HG02938 (cell line): Measurements from ENCODE around the gene UCMA.

Experiments used
- ATAC-seq: cut with Tn5 transposase; IDR thresholded peaks from one replicate; pipeline ENCODE4 v1.9.1; 2021; ENCODE audit warnings: mild to moderate bottlenecking, moderate library complexity; ENCODE audit not compliant: unreplicated experiment

Gene UCMA

DNA sequence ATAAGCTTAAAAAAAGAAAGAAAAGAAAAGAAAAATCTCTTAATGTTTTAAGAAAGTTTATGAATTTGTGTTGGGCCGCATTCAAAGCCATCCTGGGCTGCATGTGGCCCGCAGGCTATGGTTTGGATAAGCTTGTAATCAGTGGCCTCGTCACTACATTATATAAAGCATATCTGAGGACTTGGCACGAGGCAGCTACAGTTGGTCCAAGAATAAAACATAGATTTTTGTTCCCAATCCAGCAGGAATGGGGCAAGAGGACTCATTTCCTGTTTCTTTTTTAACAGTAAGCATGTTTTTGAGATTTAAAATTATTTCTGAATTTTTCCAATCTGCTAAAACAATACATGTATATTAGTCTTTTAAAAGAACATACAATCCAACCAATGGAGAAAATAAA, 44.2 kb downstream of the UCMA start:
- ATAC-seq = no peak

DNA sequence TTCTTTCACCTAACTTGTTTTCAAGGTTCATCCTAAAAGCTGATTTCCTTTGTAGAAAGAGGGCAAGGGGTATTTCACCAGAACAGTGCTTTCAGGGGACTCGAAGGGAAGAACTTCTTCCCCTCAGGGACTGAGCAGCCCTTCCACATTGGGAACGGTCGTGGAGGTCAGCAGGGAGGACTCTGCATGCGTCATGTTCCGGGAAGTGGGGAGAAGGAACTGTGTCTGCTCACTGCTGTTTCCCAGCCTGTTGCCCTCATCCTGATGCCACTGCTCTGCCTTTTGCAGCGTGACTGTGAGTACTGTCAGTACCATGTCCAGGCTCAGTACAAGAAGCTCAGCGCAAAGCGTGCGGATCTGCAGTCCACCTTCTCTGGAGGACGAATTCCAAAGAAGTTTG, 45.6 kb downstream of the UCMA start:
- ATAC-seq = no peak

DNA sequence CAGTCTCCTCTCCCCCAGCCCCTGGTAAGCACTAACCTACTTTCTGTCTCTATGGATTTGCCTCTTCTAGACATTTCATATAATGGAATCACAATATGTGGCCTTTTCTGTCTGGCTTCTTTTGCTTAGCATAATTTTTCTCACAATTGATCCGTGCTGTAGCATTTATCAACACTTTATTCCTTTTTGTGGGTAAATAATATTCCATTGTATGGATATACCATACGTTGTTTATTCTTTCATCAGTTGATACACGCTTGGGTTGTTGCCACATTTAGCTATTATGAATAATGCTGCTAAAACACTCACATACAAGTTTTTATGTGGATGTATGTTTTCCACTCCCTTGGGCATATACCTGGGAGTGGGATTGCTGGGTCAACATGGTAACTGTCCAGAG, 47.0 kb downstream of the UCMA start:
- ATAC-seq = no peak

DNA sequence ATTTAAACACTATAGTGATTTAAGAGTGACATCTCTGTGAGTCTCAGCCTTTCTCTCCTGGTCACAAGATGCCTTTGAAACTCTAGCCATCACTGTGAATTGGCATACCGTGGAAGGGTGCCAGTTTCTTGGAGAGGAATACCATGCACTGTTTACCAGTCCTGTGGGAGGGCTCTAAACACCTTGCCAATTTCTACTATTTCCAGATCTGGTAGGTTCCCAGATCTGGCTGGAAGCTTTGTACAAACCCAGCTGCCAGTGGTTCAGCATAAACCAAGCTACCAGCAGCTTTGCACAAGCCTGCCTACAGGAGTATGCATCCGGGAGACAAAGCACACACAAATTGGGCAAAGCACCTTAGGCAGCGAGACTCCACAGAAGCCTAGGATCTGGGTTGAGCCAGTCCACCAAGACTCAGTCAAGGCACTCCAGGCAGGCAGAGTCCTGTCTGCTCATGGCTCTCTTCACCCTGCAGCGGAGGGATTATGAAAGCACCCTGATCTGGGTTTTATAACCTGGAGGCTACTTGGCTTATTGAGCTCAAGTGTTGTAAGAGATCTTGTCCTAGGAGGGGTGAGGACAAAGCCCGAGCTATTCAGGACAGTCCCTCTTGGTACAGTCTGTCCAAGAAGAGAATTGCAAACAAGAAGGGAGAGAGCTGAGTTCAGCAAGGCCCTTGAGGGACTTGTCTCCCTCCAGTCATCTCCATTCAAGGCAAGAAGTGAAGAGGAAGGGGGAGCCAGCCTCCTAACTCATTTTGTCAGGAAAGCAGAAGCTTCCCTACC, 49.3 kb downstream of the UCMA start:
- ATAC-seq = no peak

DNA sequence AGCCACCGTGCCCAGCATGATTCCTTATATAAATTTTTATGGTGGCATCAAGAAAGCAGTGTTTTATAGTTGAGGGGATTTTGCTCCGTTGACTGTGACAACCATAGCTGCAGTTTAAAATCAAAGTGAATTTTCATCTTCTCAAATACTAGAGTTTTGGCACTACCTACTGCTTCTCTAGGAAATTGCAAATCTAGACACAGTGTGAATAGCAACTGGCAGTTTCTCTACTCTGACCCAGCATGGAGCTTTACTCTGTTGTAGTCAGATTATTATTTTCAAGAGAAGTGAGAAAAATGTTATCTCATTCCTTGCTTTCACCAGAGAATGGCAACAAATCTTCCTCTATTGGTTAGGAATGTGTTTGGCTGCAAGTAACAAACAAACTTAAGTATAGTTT, 49.9 kb downstream of the UCMA start:
- no peak for ATAC-seq

DNA sequence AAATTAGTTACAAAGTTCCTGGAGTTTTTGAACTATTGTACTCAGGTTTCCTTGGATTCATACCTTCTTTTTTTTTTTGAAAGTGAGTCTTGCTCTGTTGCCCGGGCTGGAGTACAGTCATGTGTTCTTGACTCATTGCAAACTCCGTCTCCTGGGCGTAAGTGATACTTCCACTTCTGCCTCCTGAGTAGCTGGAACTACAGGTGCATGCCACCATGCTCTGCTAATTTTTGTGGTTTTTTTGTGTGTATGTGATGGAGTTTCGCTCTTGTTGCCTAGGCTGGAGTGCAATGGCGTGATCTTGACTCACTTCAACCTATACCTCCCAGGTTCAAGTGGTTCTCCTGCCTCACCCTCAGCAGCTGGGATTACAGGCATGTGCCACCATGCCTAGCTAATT, 50.5 kb downstream of the UCMA start:
- no peak for ATAC-seq

DNA sequence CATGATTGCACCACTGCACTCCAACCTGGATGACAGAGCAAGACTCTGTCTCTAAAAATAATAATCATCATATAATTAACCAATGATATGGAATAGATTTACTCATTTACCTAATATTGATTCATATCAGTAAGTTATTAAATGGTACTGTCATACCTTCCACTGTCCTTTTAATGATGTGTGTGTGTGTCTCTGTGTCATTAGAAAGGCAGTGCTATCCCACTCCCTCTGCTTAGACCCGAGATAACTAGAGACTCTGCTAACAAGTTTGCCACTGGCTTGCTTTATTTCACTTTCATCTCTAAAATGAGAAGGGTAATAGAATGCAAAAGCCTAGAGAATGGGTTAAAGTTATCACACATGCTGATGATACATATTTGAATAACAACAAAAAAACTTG, 51.8 kb downstream of the UCMA start:
- ATAC-seq = no peak

DNA sequence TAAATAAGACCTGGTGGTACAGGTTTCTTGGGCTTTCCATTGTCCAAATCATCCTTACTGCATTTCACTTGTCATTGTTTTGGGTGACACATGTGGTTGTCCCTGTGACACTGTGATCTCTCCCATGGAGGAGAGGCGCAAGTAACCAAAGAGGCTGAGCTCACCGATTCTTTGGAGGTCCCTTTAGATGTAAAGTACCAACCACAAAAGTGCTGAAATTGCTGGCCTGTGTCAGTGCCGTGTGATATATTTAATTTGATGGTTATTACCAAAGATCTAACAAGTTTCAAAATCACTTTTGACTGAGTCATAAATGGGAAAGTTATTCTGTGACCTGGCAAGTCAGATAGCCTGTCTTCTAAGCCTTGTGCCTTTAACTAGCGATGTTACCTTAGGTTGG, 53.4 kb downstream of the UCMA start:
- ATAC-seq = no peak

DNA sequence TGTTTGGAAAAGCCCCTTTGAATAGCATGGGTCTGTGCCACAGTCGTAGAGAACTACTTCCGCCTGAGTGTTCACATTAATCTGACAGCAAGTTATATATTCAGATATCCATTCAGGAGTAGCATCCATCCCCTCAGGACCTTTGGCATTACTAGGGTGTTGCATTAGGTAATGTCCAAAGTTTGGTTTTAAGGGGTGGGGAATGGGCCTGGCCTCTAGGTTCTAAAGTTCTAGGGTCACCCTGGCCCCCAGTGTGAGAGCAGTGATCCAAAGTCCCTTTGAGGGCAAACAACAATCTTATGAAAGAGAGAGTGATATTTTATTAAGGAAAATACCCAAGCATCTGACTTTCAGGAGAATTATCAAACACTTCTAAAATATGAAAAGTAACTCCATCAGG, 60.6 kb downstream of the UCMA start:
- no peak for ATAC-seq
